GM19238 (cell line): ENCODE measurements around the gene MBNL2.

Source experiments
- DNase-seq: peaks from one replicate; pipeline ENCODE4 v3.0.0; 2011; ENCODE audit warnings: low spot score; ENCODE audit not compliant: insufficient read length

MBNL2 gene

DNA sequence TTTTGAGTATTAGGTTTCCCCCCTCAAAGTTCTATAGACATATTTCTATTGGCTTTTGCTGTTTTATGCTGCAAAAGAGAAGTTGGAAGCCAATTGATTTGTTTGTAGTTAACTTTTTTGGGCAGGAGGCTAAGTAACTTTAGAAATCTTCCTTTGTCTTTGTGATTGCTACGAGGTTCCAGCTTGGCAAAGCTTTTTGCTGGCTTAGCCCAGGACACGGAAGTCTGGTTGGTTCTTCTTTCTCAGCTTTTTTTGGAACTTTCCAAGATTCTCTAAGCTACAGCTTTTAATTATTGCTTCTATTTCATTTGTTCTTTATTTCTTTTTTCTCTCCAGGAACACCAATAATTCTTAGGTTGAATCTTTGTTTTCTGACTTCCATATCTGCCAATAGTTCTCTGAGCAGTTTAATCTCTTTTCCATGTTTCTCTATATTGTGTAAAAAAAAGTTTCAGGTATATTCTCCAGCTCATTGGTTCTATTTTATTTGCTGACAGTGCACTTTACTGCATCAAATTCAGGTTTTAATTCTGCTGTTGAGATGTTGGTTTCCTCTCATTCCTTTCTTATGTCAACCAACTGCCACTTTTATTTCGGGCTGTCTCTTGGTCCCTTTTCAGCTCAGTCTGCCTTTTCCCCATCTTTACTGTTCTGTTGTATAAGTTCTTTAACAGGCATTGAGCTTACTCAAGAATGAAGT is 27.8 kb downstream of the MBNL2 start:
- DNase-seq, result no peak

DNA sequence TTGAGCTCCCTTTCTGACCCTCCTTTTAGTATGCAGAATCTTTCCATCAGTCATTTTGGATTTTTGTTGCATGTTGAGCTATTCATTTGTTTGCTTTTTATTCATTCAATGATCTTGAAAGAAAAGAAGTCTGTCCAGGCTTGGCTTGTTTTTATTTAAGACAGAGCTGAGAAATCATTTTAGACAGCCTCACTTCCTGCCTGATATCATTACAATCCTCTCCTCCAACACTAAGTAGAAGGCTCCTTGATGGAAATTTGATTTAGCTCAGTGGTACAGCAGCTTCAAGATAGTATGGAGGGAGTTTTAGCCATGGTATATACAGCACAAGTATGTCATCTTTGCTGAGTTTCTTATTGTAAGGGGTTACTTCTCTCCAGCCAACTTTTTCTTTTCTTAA is 28.4 kb downstream of the MBNL2 start:
- no peak for DNase-seq

DNA sequence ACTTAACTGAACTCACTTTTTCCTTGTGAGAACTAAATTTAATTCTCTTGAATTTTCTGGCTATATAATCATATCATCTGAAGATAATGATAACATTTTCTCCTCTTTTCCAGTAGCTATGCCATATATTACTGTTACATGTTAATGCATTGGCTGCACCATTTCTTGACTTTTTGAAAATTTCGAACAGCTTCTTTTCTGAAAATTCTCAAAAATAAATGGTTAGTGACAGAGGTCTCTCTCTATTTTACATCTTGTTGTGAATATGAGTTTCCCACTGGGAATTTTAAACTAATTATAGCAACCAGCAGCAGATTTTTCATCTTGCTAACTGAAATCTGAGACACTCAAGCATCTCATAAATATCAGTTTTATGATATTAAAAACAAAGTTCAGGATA is 30.6 kb downstream of the MBNL2 start:
- DNase-seq, result no peak

DNA sequence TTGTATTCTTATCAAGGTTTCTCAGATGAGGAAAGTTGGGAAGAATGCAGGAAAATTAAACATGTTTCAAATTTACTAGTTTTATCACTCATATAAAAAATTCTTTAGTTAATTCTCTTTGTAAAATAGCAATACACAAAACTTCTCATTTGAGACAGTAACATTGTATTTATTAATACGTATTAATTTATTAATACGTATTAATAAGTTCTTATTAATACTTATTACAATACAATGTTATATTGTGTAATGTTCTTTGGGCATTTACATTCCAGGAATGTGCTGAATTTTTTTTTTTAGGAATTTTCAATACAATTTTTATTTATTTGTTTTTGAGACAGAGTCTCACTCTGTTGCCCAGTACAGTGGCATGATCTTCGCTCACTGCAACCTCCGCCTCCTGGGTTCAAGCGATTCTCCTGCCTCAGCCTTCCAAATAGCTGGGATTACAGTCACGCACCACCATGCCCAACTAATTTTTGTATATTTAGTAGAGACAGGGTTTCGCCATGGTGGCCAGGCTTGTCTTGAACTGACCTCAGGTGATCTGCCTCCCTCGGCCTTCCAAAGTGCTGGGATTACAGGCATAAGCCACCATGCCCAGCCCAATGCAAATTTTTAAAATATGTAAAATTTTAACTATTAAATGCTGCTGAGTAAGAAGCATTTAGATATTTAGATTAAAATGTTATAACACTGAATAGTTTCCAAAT is 31.6 kb downstream of the MBNL2 start:
- no peak for DNase-seq

DNA sequence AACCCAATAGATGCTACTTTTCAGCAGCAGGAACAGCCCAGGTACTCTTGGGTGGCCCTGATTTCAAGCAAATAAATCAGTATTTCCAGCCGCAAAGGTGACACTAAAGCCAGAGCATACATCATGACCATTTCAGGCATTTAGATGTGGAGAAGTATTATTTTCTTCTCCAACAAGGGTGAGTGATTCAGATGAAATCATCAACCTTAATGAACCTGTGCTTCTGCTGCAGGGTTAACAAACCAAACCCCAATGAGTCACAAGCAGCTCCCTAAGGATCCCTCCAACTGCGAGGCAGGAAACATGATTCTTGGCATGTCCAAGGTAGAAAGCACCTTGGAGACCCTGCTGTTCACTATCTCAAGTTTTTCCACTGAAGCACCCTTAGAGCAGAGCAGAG is 32.7 kb downstream of the MBNL2 start:
- no peak for DNase-seq

DNA sequence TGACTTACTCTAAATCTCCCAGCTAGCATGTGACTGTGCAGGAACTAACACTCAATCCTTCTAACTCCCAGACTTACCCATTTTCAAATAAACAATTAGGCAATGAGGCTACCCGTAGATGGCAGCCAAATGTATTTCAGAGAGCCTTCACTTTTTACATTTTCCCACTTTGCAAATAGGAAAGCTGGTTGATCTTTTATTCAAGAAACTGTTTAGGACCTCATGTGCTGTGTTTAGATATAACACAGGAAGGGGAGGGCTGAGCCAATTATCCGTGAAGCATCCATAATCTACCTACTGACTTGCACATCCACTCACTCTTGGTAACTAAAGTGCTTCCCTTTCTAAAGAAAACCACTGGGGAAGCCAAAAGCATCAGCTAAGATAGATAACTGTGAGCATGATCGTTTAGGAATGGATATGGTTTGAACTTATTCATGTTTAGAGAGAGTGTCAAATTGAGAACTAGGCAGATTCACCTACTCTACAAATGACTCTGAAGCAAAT is 33.4 kb downstream of the MBNL2 start:
- no peak for DNase-seq

DNA sequence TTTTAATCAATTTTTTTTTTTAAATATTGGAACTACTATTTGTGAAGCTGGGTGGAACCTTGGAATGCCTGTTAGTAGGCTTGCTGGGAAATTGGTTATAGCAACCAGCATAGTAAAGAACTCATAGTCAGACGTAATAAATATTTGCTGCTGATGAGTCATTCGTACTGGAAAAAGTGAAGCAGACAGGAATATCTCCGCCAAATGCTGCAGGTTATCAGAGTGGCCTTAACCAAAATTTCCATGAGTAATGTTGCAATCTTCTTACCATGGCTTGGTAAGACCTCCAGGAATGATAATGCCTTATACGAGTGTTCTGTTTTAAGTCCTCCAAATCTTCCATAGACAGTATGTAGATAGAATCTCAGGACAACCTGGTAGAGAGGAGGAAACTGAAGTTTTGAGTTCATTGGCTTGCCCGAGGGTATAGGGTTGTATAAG is 34.2 kb downstream of the MBNL2 start:
- no peak for DNase-seq

DNA sequence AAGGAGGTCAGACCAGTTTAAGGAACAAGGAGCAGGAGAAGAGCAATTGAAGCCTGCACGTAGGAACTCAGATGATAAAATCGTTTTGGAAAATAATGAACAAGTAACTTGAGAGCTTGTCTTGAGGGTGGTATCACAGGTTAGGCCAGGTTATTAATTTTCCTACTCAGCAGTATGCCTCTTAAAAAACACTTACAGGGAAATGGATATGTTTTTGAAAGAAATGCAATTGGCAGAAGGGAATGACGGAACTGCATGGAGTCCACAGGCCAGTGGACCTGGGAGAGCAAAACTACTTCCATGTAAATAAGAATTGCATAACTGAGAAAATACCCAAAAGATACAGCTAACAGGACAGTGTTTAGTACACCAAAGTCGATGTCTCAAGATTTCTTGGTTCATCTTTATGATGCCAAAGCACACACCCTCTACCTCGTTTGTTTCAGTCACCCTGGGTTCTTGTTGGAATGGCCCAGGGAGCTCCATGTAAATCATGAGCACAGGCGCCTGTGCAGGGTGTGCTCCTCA is 35.2 kb downstream of the MBNL2 start:
- no peak for DNase-seq

DNA sequence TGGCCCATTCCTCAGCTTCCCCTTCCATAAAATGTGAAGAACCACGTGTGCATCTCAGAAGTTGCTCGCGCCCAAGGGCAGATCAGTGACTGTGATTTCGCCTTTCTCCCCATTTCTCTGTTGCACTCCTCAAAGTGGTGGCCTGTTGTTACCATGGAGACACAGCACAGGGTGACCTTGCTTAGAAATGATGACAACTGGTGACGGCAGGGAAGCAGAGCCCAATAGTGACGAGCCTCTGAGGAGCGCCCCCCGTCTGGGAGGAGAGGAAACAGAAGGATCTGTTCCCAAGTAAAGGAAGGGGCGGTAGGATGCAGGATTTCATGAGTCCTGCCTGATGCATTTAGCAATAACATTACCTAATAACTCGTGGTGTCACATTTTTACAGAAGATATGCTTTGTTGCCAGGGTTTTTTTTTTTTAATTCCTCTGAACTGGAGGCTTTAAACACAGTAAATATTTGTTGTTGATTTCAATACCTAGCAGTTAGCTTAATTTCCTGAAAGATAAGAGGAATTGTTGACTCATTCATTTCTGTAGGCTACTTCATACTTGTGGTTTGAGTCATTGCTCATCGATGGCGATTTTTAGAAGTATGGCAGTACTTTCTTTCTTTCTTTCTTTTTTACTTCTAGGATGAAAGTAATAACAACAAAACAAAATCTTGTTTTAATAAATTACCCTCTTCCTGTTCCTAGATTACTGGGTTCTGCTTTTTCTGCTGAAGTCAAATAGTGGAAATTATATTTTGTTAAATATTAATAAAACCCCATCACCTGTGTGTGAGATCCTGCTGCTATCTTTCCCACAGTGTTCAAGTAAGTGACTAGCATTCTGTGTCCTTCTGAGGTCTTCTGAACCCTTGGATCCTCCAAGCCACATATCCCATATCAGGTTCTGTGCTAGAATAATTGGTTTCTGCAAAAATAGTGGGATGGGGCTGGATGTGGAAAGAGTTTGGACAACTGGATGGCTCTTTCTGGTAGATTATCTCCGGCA is 36.0 kb downstream of the MBNL2 start:
- DNase-seq, result peak; percentile 23

DNA sequence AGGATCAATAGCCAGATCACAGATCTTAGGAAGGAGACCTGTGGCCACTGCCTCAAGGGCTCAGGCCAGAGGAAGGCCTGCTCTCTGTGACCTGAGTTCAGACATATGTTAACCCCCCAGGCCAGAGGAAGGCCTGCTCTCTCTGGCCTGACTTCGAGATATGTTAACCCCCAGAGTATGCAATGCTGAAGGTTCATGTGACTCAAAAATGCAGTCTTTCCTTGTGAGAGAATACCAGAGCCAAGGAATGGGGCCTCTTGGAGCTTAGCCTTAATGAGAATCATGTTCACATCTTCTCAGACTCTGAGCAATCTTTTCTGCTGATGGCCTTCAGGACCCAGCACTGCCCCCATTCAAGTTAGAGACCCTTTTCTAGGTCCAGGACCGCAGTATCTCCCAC is 36.7 kb downstream of the MBNL2 start:
- no peak for DNase-seq

DNA sequence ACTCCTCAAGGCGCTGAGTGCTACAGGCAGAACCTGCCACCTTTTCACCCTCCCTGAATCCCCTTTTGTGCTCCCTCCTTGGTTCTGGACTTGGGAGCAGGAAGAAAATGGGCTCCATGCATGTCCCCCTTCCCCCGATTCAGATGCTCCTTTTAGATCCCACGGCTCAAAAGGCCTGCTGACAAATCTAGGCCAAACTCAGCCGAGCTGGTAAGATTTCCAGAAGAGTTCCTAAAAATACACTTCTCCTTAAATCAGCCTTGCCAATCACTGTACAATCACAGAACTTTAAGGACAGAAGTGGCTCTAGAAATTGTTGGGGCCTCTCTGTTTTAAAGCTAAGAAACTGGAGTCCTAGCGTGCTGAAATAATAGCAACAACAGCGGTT is 37.3 kb downstream of the MBNL2 start:
- no peak for DNase-seq

DNA sequence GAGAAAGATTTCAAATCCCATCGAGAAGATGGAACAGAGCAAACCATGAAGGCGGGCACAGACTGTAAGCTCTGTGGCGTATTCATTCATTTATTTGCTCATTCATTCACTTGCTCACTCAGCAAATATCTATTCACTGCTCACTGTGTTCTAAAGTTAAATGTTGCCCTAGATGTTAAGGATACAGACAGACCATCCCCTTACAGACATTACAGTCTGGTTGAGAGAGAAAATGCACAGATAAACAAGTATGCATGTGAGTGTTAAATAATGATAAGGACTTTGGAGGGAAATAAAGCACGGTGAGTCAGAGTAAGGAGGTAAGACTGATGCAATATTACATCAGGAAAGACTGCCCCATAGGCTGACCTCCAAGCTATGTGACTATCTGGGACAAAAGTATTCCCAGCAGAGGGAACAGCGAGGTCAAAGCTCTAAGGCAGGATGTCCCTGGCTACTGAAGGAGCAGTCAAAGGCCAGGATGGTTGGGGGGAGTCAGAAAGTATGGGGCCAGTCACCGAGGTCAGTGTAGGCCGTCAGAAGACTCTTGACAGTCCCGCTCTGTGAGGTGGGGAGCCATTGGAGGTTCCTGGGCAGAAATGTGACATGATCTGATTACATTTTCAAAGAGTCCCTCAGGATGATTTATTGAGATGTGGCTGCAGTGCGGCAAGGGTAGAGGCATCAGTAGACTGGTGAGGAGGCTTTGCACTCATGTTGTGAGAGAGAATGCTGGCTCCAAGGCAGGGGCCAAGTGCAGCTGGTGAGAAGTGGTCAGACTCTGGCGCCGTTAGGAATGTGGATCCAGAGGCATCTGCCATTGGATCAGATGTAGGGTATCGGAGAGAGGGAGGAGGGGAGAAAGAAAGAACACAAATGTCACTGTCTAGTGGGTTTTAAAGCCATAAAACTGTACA is 37.9 kb downstream of the MBNL2 start:
- DNase-seq, result no peak

DNA sequence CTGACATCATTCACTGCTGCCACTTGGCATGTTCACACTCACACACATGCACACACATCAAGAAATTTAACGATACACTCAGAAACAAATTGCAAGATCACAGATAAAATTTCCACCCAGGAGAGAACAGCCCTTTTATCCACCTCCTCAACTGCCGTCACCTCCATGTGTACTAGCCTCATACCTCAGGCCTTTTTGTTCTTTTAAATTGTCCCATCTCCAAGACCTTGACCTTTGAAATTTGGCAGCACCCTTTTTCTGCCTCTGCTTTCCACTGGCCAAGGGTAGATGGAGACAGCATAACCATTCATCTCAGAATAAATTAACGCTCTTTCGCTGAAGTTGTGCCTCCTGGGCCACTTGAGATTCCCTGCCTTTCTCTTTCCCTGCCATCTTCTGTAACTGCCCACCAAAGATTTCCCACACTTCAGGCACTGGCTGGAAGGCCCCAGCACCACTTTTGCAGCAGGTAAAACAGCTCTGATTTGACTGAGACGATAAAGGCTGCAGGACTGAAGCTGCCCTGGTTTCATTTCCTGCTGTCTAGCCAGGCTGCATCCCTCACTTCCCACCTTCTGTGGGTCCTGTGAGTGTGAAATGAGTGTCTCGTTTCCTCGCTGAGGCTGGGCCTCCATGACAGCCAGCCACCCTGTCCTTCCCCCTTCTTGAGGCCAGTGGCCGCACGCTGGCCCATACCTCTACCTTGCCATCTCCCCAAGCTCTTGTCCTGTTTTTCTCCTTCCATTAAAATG is 39.3 kb downstream of the MBNL2 start:
- DNase-seq, result peak; percentile 46

DNA sequence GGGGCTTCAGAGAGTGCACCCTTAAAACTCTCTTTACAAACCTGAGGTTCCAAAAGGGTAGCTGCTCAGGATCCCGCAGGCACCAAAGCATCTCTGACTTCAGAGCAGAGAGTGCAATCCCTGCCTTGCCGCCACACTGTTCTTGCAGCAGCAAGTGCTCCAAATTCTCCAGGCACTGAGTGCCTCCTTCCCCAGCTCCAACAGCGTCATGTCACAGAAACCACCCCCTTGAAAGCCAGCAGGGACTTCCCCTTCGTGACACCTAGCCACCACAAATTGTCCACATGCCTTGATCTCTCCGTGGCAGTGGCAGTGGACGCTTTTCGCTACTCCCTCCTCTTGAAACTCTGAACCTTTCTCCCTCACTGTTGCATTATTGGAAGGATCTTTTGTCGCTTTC is 39.9 kb downstream of the MBNL2 start:
- no peak for DNase-seq

DNA sequence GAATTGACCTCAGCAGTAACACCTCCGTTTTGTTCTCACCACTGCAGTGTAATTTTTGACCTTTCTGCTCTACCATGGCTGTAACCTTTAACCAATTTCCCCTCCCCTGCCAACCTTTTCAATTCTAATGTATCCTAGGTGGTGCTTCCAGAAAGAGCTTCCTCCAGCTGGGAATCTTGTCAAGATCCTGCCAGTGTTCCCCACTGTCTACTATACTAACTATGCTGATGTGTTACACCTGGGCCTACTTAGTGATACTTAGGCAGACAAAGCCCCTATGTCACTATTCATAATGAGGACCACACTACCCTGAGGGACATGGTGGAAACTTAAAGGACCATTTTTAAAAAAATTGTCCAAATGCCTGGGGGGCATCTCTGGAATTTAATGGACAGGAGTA is 41.0 kb downstream of the MBNL2 start:
- DNase-seq, result no peak

DNA sequence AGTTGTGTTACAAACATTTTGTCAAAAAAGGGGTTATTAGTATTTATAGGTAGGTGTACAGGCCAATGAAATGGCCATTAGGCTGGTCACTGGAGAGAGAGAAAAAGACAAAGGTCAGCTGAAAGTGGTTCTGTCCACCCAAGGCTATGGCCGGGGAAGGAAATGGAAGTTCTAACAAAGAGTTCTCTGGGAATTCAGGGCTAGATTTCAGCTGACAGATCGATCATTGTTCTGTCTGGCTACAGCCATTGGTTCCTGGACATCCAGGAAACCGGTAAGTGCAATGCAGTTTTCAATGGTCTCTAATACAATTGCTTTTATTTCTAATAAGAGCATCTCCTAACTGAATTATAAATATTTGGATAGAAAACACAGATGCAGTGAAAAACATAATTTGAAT is 42.5 kb downstream of the MBNL2 start:
- DNase-seq, result no peak

DNA sequence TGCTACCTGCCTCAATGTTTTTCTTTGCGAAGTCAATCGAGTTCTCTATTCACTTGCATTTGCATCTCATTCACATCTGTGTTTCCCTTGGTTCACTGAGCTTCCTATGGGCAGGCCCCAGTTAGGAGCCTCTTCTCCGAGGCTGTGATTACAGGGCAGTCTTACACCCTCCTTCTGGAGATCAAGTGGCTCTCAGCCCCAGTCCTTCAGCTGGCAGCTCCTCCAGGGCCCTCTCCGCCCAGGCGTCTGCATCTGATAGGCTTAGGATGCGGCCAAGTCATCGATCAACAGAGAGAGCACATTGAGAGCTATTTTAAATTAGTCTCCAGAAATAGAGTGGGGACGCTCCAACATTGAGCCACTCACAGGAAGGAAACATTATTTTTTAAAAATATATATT is 44.2 kb downstream of the MBNL2 start:
- no peak for DNase-seq

DNA sequence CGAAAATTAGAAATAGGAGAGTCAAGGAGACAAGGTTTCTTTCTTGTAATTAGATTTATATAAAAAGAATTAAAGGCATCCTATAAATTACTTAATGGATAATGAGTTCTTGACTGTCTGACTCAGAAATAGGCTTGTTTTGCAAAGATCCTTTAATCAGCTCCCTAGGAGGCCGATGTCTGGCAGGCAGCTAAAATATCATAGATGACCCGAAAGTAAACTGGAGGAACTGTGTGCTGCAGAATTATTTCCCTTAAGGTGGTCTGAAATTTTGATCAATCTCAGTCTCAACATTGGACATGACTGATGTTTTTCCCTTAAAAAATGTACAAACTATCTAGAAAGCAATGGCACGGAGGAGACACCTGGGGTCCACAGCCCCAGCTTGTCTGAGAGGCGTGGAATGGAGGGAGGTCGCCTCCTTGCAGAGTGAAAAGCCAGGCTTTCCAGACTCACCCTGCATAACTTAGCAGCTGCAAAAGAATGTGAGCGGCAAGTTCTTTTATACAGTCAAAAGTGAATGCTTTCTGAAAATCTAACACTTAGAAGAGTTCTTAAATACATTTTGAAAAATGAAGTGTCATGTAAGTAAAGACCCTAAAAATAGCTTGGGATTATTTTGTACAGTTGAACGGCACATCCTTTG is 44.8 kb downstream of the MBNL2 start:
- no peak for DNase-seq

DNA sequence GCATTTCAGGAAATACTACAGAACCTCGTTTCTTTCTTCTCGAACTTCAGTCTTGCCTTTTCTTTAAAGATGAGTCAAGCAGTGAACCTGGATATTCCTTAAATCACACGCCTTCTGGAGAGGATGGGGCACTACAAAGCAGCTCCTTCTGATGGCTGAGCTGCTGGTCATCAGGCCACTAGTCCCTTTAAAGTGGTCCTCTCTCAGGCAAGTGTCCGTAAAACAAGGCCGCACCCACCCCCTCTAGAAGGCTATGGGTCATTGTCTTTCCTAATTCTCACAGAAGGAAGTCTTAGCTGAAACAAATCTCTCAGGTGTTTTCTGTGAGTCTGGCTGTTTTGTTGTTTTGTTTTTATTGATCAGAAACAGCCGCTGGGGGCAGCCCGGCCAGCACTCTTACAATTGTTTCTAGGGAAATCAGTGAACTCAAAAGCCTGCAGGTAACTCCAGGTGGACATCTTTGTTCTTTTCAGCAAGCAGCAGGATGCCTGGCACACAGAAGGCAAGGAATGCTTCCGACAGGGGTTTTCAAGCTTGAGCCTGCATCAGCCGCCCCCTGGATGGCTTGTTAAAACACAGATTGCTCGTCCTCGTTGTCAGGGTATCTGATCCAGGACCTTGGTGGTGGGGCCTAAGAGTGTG is 45.4 kb downstream of the MBNL2 start:
- no peak for DNase-seq
